GF-D8 (cell line): Measurements from ENCODE around the gene RPS17.
"Not testable (repeated sequence)": the region's sequence is repeated elsewhere in the genome, so short reads cannot be mapped to it uniquely, and the experiment has no call there.

Experiments
- DNase-seq: peaks from one replicate; lab custom pipeline; 2025; lab: John Stamatoyannopoulos, UW

RPS17 gene

DNA sequence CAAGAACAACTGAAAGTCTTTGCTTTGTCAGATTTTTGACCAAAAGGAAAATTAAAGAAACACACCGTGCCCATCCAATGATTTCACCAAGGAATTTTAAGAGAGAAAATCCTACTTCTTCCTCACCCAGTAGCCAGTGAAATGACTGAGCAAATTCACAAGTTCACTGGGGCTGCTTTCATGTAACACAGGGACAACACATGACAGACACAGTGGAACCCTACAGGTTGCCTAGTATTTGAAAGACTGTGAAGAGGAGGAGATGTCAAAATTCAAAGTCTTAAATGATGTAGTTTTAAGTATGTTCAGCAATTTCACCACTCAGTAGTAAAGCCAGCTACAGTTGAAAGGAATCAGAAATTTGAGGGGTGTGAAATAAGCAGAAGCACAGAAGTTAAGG is 33.2 kb downstream of the RPS17 start:
- not testable (repeated sequence) for DNase-seq

- DNase-seq = not testable (repeated sequence)
These were observed 34.4 kb downstream of the RPS17 start for GRCh38 chr15:82505842-82506241.

DNA sequence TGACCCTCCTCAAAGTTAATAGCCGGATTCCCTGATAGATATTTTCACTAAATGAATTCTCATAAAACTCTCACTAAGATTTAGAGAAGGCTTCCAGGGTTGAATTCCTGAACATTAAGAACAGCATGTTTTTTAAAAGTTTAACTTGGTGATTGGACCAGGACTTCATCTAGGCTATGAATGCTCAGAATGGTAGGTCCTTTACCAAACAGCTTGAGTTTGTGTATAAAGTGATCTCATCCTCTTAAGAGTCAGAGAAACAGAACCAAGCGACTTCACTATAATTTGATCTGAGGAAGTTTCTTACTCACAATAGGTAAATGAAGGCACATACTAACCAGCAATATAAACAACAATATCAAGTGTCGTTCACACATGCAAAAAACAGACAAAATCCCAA is 36.2 kb downstream of the RPS17 start:
- not testable (repeated sequence) for DNase-seq

DNA sequence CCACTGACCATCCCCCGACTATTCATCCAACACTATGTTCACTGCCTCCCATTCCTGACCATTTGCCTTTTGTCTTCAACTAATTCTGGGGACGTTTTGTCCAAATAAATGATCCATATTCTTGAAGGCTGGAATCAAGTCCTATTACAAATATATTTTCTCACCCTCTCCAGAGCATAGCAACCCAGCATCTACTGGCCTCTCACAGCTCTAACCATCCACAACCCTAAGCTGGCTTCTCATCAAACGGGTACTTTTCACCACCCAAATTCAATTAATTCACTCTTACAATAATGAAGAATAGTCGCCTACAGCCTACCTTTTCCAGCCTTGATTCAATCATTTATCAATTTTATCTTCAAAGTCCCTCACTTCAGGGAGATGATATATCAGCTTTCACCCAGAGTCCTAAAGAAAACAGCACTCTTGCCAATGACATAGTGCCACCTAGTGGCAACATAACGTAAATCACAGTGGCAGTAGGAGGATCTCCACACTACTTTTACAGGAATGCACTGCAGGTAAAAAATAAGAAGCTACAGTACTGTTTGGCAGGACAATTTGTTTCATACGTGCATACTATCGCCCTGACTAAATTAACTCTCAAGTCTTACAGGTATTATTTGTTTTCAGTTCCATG is 37.4 kb downstream of the RPS17 start:
- DNase-seq = not testable (repeated sequence)

- not testable (repeated sequence) for DNase-seq
These were observed 39.5 kb downstream of the RPS17 start for GRCh38 chr15:82500772-82501171.

GRCh38 chr15:82497978-82498377 is 42.3 kb downstream of the RPS17 start:
- not testable (repeated sequence) for DNase-seq

DNA sequence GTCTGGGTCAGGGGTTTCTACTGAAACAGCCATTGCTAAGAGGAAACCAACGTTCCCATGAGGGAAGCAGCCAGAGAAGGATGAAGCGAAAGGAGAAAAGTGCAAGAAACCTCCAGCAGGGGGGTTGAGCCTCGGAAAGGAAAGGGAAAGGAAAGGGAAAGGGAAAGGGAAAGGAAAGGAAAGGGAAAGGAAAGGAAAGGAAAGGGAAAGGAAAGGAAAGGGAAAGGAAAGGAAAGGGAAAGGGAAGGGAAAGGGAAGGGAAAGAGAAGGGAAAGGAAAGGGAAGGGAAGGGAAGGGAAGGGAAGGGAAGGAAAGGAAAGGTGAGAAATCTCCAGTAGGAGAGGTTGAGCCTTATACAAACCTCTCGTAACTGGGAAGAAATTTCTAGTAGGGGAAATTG is 52.0 kb downstream of the RPS17 start:
- DNase-seq = not testable (repeated sequence)

- DNase-seq = not testable (repeated sequence)
These were observed 53.2 kb downstream of the RPS17 start for GRCh38 chr15:82487045-82487444.
